ENCODE measurements around the gene NELL1.

NELL1 gene

GRCh38 chr11:20771681-20772080, 102.3 kb downstream of the NELL1 start:
- Mint-ChIP-seq H3K27ac (no peak overlapping the region), H3K9me3 (no peaks in the 10 kb centered on the region), H3K4me1 (peaks cover 15% of the 10 kb centered on the region), H3K36me3 (ENCODE audit: low read depth) (no peaks in the 10 kb centered on the region), H3K4me3 (no peak overlapping the region), H3K27me3 (ENCODE audit: low read depth, poor library complexity) (peaks cover 19% of the 10 kb centered on the region)
- no peak for DNase-seq
- TF ChIP-seq CTCF (IDR thresholded peaks at IDR 0.05), result no peak

DNA sequence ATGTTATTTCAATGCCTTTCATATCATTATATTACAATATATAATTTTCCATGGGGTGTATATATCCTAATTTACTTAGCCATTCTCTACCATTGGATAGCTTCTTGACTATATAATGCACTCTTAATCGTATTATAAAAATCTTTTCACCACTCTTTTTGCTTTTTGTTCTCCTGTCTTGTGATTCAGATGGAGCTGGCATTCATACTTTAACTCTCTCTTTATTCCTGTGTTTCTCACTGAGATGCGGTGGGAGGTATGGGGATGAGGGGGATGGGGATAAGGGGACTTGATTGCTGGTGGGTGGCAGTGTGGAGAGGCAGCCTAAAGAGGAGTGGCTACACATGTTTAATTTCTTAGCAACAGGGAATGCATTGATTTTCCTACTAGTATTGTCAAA, 105.9 kb downstream of the NELL1 start:
- H3K36me3 Mint-ChIP-seq (ENCODE audit: low read depth), result no peaks in the 10 kb centered on the region
- no peak for DNase-seq
- TF ChIP-seq CTCF (IDR thresholded peaks at IDR 0.05), result no peak
- peaks cover 8% of the 10 kb centered on the region for H3K27me3 Mint-ChIP-seq (ENCODE audit: low read depth, poor library complexity)
- H3K27ac Mint-ChIP-seq, result no peak overlapping the region
- H3K9me3 Mint-ChIP-seq, result no peaks in the 10 kb centered on the region
- peaks cover 5% of the 10 kb centered on the region for H3K4me1 Mint-ChIP-seq
- no peak overlapping the region for H3K4me3 Mint-ChIP-seq

GRCh38 chr11:20782775-20783174, 113.4 kb downstream of the NELL1 start:
- H3K9me3 Mint-ChIP-seq, result no peaks in the 10 kb centered on the region
- H3K4me1 Mint-ChIP-seq, result no peaks in the 10 kb centered on the region
- DNase-seq, result no peak
- H3K27ac Mint-ChIP-seq, result no peak overlapping the region
- no peak overlapping the region for H3K4me3 Mint-ChIP-seq
- H3K27me3 Mint-ChIP-seq (ENCODE audit: low read depth, poor library complexity), result peaks cover 8% of the 10 kb centered on the region
- H3K36me3 Mint-ChIP-seq (ENCODE audit: low read depth), result no peaks in the 10 kb centered on the region
- TF ChIP-seq CTCF (IDR thresholded peaks at IDR 0.05), result no peak

GRCh38 chr11:20783220-20783619, 113.8 kb downstream of the NELL1 start:
- no peaks in the 10 kb centered on the region for H3K4me1 Mint-ChIP-seq
- H3K4me3 Mint-ChIP-seq, result no peak overlapping the region
- TF ChIP-seq CTCF (IDR thresholded peaks at IDR 0.05), result no peak
- peaks cover 8% of the 10 kb centered on the region for H3K27me3 Mint-ChIP-seq (ENCODE audit: low read depth, poor library complexity)
- no peaks in the 10 kb centered on the region for H3K9me3 Mint-ChIP-seq
- no peak overlapping the region for H3K27ac Mint-ChIP-seq
- no peaks in the 10 kb centered on the region for H3K36me3 Mint-ChIP-seq (ENCODE audit: low read depth)
- no peak for DNase-seq

DNA sequence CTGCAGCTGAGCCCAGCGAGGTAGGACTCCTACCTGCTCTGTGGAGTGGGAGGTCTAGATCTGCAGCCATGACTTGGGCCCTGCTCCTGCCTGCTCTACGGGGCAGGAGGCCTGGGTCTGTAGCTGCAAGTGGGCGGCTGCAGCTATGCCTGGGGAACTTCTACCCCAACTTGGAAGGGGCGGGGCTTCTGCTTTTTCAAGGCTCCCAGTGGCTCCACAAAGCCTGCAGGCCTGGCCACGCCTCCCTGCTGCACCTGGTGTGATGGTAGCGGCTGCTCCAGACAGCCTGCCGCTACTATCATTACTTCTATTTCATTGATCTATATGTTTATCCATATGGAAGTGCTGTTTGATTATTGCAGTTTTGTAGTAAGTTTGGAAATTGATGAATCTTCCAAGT, 121.2 kb downstream of the NELL1 start:
- Mint-ChIP-seq H3K4me3 (no peak overlapping the region), H3K27ac (no peak overlapping the region), H3K4me1 (no peaks in the 10 kb centered on the region), H3K27me3 (ENCODE audit: low read depth, poor library complexity) (peaks cover 9% of the 10 kb centered on the region), H3K9me3 (no peaks in the 10 kb centered on the region), H3K36me3 (ENCODE audit: low read depth) (no peaks in the 10 kb centered on the region)
- no peak for TF ChIP-seq CTCF (IDR thresholded peaks at IDR 0.05)
- no peak for DNase-seq

GRCh38 chr11:20795005-20795404, 125.6 kb downstream of the NELL1 start:
- Mint-ChIP-seq H3K27me3 (ENCODE audit: low read depth, poor library complexity) (peaks cover 6% of the 10 kb centered on the region), H3K27ac (no peak overlapping the region), H3K9me3 (no peaks in the 10 kb centered on the region), H3K36me3 (ENCODE audit: low read depth) (no peaks in the 10 kb centered on the region), H3K4me3 (no peak overlapping the region), H3K4me1 (no peaks in the 10 kb centered on the region)
- no peak for DNase-seq
- no peak for TF ChIP-seq CTCF (IDR thresholded peaks at IDR 0.05)
